Erythroblast (primary cell): ENCODE data around the gene KRT27.
A peak's percentile ranks its signal among the peaks of the same experiment; 100 is the strongest.
"Not testable (repeated sequence)": the region's sequence is repeated elsewhere in the genome, so short reads cannot be mapped to it uniquely, and the experiment has no call there.

Experiments
- DNase-seq, 2 experiments: peaks; one replicate each; lab custom pipeline; 2025; lab: John Stamatoyannopoulos, UW
- GATA1 ChIP-seq: IDR thresholded peaks from 2 replicates; pipeline ENCODE4 v1.6.1; 2011; ENCODE audit warnings: low read depth, mild to moderate bottlenecking, control low read depth, low read length, moderate library complexity
- POLR2A ChIP-seq: IDR thresholded peaks from 2 replicates; pipeline ENCODE4 v1.6.1; 2011; ENCODE audit warnings: mild to moderate bottlenecking, low read length

KRT27 gene

GRCh38 chr17:40760105-40761016 is 22.0 kb downstream of the KRT27 start:
- TF ChIP-seq GATA1 (no peak), POLR2A (no peak)
- no peak for DNase-seq

- DNase-seq: no peak
- TF ChIP-seq POLR2A (no peak), GATA1 (no peak)
Observed at GRCh38 chr17:40755231-40755630, 27.1 kb downstream of the KRT27 start, which contains the start of gene KRT25. TSS of gene KRT25 (minus strand) at chr17:40755331. CDS start at chr17:40755271, 60 bp downstream.

- no peak for DNase-seq
- TF ChIP-seq GATA1 (no peak), POLR2A (no peak)
Observed at GRCh38 chr17:40753804-40754203, 28.5 kb downstream of the KRT27 start.

GRCh38 chr17:40751065-40751464 is 31.3 kb downstream of the KRT27 start:
- no peak for TF ChIP-seq POLR2A
- TF ChIP-seq GATA1: no peak
- DNase-seq: no peak

GRCh38 chr17:40750391-40750790 is 32.0 kb downstream of the KRT27 start:
- no peak for TF ChIP-seq POLR2A
- no peak for TF ChIP-seq GATA1
- no peak for DNase-seq

GRCh38 chr17:40748666-40749065 is 33.7 kb downstream of the KRT27 start:
- not testable (repeated sequence) for DNase-seq

GRCh38 chr17:40738553-40738952 is 43.8 kb downstream of the KRT27 start:
- no peak for TF ChIP-seq POLR2A
- no peak for TF ChIP-seq GATA1
- peak in 1 of 2 experiments; percentile 22 for DNase-seq

GRCh38 chr17:40735016-40735415 is 47.3 kb downstream of the KRT27 start:
- TF ChIP-seq GATA1: no peak
- no peak for TF ChIP-seq POLR2A
- DNase-seq: no peak

GRCh38 chr17:40734018-40734417 is 48.3 kb downstream of the KRT27 start:
- no peak for DNase-seq
- TF ChIP-seq GATA1 (no peak), POLR2A (no peak)

GRCh38 chr17:40730970-40731369 is 51.4 kb downstream of the KRT27 start:
- TF ChIP-seq POLR2A: no peak
- no peak for TF ChIP-seq GATA1
- no peak for DNase-seq

GRCh38 chr17:40727447-40728231 is 54.7 kb downstream of the KRT27 start:
- TF ChIP-seq POLR2A (no peak), GATA1 (no peak)
- no peak for DNase-seq

- no peak for TF ChIP-seq POLR2A
- no peak for TF ChIP-seq GATA1
- DNase-seq: no peak
Observed at GRCh38 chr17:40726919-40727318, 55.4 kb downstream of the KRT27 start.
